ENCODE measurements around the gene ZNF408. TPM values are rescaled to one million over a fixed set of nuclear protein-coding genes. Genes with fewer than 3 reads are reported as not detected.

ZNF408 gene
- total RNA-seq, 1 experiment from 2014 or later = 14.4 TPM

- TF ChIP-seq ATF3 (IDR thresholded peaks at IDR 0.05) (no peak), POLR2A (IDR thresholded peaks at IDR 0.05; ENCODE audit: borderline replicate concordance, extremely low read depth, insufficient read depth, insufficient read length) (no peak), POLR2AphosphoS5 (IDR thresholded peaks at IDR 0.05; ENCODE audit: low read depth, low read length) (no peak), SRF (IDR thresholded peaks at IDR 0.05; ENCODE audit: low read depth) (no peak)
Measured at GRCh38 chr11:46686886-46687795, 13.7 kb upstream of the ZNF408 start (continued).

- no peaks in the 10 kb centered on the region for H3K79me2 ChIP-seq (ENCODE audit: insufficient read depth, low read length)
- CTCF ChIA-PET = no interaction called here
- H3K27ac ChIP-seq (ENCODE audit: low read depth, low read length) = no peak overlapping the region
- BruUV-seq (replicated peaks) = no TSS peak
- intact Hi-C loops (cut with micrococcal nuclease) = no loop called here
- POLR2A ChIA-PET = no interaction called here
- no peaks in the 10 kb centered on the region for H4K20me1 ChIP-seq (ENCODE audit: insufficient read depth)
- no peak overlapping the region for H3K4me3 ChIP-seq (replicated peaks in 1 of 2; ENCODE audit: low read depth in 1 of 2, low read length in 2 of 2)
- no peak overlapping the region for H3K9ac ChIP-seq (ENCODE audit: low read length)
- H3K9me3 ChIP-seq (ENCODE audit: control insufficient read depth in 1 of 2, insufficient read depth in 1 of 2, low read depth in 1 of 2, low read length in 2 of 2) = no peaks in the 10 kb centered on the region
- ATAC-seq (no peak), DNase-seq (ENCODE audit: low read depth, low spot score) (no peak)
- TF ChIP-seq SIN3A (IDR thresholded peaks at IDR 0.05; ENCODE audit: low read depth) (no peak), CTCF (IDR thresholded peaks at IDR 0.05 in 2 of 3, conservative IDR thresholded peaks at IDR 0.05 in 1 of 3; ENCODE audit: borderline replicate concordance in 1 of 3, insufficient read depth in 1 of 3, low read depth in 2 of 3, low read length in 2 of 3) (no peak), MAX (IDR thresholded peaks at IDR 0.05) (no peak), CEBPB (IDR thresholded peaks at IDR 0.05; ENCODE audit: low read depth) (no peak), YY1 (IDR thresholded peaks at IDR 0.05; ENCODE audit: extremely low read depth, insufficient replicate concordance, low read depth, low read length) (no peak), ZNF274 (IDR thresholded peaks at IDR 0.05; ENCODE audit: low read depth, low read length) (no peak), TCF7L2 (IDR thresholded peaks at IDR 0.05; ENCODE audit: borderline replicate concordance, extremely low read depth, insufficient read depth, insufficient read length) (no peak), ATF3 (IDR thresholded peaks at IDR 0.05) (no peak), CBX3 (IDR thresholded peaks at IDR 0.05; ENCODE audit: low read depth) (no peak), EGR1 (IDR thresholded peaks at IDR 0.05; ENCODE audit: low read depth) (no peak), EZH2phosphoT487 (IDR thresholded peaks at IDR 0.05; ENCODE audit: borderline replicate concordance) (no peak), JUND (IDR thresholded peaks at IDR 0.05) (no peak), ZFX (IDR thresholded peaks at IDR 0.05) (no peak), POLR2A (IDR thresholded peaks at IDR 0.05; ENCODE audit: borderline replicate concordance, extremely low read depth, insufficient read depth, insufficient read length) (no peak), POLR2AphosphoS5 (IDR thresholded peaks at IDR 0.05; ENCODE audit: low read depth, low read length) (no peak)
- no peaks in the 10 kb centered on the region for H3K4me1 ChIP-seq (ENCODE audit: control insufficient read depth in 1 of 2, insufficient read depth in 2 of 2, low read length in 2 of 2)
- H3K36me3 ChIP-seq (ENCODE audit: control insufficient read depth in 1 of 2, insufficient read depth in 2 of 2, low read length in 2 of 2) = peaks cover 0 to 5% of the 10 kb centered on the region in 2 experiments; a peak in 1 of 4 replicates
- no peaks in the 10 kb centered on the region for H3K27me3 ChIP-seq (ENCODE audit: insufficient read depth, low read length)
- H2AFZ ChIP-seq (ENCODE audit: low read depth, low read length, poor library complexity, severe bottlenecking) = no peak overlapping the region
- H3K9me2 ChIP-seq (ENCODE audit: insufficient read depth) = no peaks in the 10 kb centered on the region
- H3K4me2 ChIP-seq (ENCODE audit: low read length) = no peak overlapping the region
- RAD21 ChIA-PET (ENCODE audit: low non-redundant PET in 1 of 2, low total read pairs in 2 of 2, uncharacterized antibody in 2 of 2, unreplicated experiment in 2 of 2) = no interaction called here
Measured at GRCh38 chr11:46690702-46691101, 10.1 kb upstream of the ZNF408 start.

Measured in HCT116 (cell line).